Measurements from ENCODE around the gene SRSF11.

SRSF11 gene

DNA sequence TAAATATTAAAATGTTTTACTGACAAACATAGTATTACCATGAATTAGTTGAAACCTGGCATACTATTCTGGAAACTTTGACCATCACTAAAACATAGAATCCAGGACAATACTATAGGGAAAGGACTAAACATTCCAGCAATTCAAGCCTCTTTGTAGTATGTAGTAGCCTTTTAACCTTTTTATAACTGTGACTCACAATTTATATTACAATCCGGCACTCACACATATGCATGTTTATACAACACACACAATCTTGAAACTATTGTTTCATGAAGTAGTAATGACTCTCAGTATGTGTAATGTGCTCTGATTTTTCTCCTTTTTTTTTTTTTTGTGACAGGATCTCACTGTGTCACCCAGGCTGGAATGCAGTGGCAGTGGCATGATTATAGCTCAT lies 69.0 kb downstream of the SRSF11 start:
- Histone ChIP-seq H3K27me3 (ENCODE audit: control insufficient read depth, low read length) (no peaks in the 10 kb centered on the region), H3F3A (ENCODE audit: control insufficient read depth, insufficient read depth) (no peaks in the 10 kb centered on the region), H3K4me2 (ENCODE audit: low read length) (no peak overlapping the region), H3K4me3 (ENCODE audit: low read length) (no peak overlapping the region), H3K4me1 (ENCODE audit: control insufficient read depth, low read length) (no peaks in the 10 kb centered on the region), H3K36me3 (ENCODE audit: control insufficient read depth, low read length) (peaks cover 29% of the 10 kb centered on the region), H3K9me2 (replicated peaks; ENCODE audit: control insufficient read depth, low read length) (no peaks in the 10 kb centered on the region), H3K9me3 (ENCODE audit: control insufficient read depth, insufficient read depth, low read length) (no peaks in the 10 kb centered on the region), H4K20me1 (ENCODE audit: control insufficient read depth, insufficient read depth, low read depth, low read length) (no peaks in the 10 kb centered on the region), H3K79me2 (ENCODE audit: control insufficient read depth, low read length) (no peaks in the 10 kb centered on the region), H3K27ac (ENCODE audit: low read depth, low read length) (no peak overlapping the region)
- TF ChIP-seq, protein P1, sequence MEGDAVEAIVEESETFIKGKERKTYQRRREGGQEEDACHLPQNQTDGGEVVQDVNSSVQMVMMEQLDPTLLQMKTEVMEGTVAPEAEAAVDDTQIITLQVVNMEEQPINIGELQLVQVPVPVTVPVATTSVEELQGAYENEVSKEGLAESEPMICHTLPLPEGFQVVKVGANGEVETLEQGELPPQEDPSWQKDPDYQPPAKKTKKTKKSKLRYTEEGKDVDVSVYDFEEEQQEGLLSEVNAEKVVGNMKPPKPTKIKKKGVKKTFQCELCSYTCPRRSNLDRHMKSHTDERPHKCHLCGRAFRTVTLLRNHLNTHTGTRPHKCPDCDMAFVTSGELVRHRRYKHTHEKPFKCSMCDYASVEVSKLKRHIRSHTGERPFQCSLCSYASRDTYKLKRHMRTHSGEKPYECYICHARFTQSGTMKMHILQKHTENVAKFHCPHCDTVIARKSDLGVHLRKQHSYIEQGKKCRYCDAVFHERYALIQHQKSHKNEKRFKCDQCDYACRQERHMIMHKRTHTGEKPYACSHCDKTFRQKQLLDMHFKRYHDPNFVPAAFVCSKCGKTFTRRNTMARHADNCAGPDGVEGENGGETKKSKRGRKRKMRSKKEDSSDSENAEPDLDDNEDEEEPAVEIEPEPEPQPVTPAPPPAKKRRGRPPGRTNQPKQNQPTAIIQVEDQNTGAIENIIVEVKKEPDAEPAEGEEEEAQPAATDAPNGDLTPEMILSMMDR (IDR thresholded peaks at IDR 0.05; ENCODE audit: low read depth, low read length, poor library complexity, severe bottlenecking) = no peak
- TF ChIP-seq EZH2phosphoT487 (IDR thresholded peaks at IDR 0.05; ENCODE audit: borderline replicate concordance, low read length) = no peak

DNA sequence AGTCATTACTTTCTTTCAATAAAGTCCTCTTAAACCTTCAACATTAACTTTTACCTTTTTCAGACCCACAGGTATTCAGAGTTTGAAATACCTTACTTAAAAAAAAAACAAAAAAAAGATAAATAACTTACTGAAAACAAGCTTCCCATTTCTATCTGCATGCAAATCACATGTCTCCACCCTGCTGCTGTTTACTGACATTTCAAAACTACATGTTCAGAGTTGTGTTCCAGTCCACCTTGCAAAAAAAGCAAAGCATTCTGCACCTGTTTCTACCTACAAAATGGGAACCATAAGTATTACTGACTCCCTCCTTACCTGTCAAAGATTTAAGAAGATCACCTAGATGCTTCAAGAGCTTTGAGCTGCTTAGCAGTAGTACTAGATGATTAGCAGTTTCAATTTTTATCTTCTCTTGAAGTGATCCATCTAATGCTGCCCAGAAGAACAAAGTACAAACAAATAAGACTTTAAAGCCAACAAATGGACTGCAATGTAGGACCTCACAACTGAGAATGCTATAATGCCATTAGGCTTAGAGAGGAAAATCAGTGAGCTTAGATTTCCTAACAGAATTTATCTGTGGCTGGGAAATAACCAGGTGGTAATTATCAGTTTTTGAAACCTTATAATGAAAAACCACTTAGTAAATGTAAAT lies 72.1 kb downstream of the SRSF11 start:
- Histone ChIP-seq H3K9me3 (ENCODE audit: control insufficient read depth, insufficient read depth, low read length) (no peaks in the 10 kb centered on the region), H3K36me3 (ENCODE audit: control insufficient read depth, low read length) (peaks cover 37% of the 10 kb centered on the region), H4K20me1 (ENCODE audit: control insufficient read depth, insufficient read depth, low read depth, low read length) (no peaks in the 10 kb centered on the region), H3K27ac (ENCODE audit: low read depth, low read length) (no peak overlapping the region), H3K4me2 (ENCODE audit: low read length) (no peak overlapping the region), H3K79me2 (ENCODE audit: control insufficient read depth, low read length) (no peaks in the 10 kb centered on the region), H3K27me3 (ENCODE audit: control insufficient read depth, low read length) (no peaks in the 10 kb centered on the region), H3K4me3 (ENCODE audit: low read length) (no peak overlapping the region), H3K4me1 (ENCODE audit: control insufficient read depth, low read length) (no peaks in the 10 kb centered on the region), H3F3A (ENCODE audit: control insufficient read depth, insufficient read depth) (no peaks in the 10 kb centered on the region), H3K9me2 (replicated peaks; ENCODE audit: control insufficient read depth, low read length) (no peaks in the 10 kb centered on the region)
- no peak for TF ChIP-seq EZH2phosphoT487 (IDR thresholded peaks at IDR 0.05; ENCODE audit: borderline replicate concordance, low read length)
- TF ChIP-seq, protein P1 (IDR thresholded peaks at IDR 0.05; ENCODE audit: low read depth, low read length, poor library complexity, severe bottlenecking) = no peak

DNA sequence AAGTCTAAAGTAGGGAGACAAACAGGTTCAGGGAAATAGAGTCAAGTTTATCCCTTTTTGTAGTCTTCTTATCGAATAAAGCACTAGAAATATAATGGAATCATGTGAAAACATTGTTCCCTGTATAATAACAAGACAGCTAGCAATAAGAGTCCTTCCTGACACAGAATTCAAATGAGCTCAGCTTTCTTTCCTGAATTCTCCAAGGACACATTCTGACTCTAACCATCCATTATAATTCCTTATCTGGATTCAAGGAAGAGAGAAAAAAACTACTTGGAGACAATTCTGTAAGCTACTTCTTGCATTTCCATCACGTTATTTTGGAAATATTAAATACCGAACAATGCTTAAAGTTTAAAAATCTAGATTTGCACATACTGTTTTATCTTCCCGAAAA lies 74.6 kb downstream of the SRSF11 start:
- H3K36me3 ChIP-seq (ENCODE audit: control insufficient read depth, low read length) = peaks cover 37% of the 10 kb centered on the region
- H3K4me2 ChIP-seq (ENCODE audit: low read length) = no peak overlapping the region
- H3K27ac ChIP-seq (ENCODE audit: low read depth, low read length) = no peak overlapping the region
- H3F3A ChIP-seq (ENCODE audit: control insufficient read depth, insufficient read depth) = no peaks in the 10 kb centered on the region
- no peaks in the 10 kb centered on the region for H3K27me3 ChIP-seq (ENCODE audit: control insufficient read depth, low read length)
- H3K4me3 ChIP-seq (ENCODE audit: low read length) = no peak overlapping the region
- H3K79me2 ChIP-seq (ENCODE audit: control insufficient read depth, low read length) = no peaks in the 10 kb centered on the region
- H4K20me1 ChIP-seq (ENCODE audit: control insufficient read depth, insufficient read depth, low read depth, low read length) = no peaks in the 10 kb centered on the region
- H3K4me1 ChIP-seq (ENCODE audit: control insufficient read depth, low read length) = no peaks in the 10 kb centered on the region
- TF ChIP-seq, protein P1 (IDR thresholded peaks at IDR 0.05; ENCODE audit: low read depth, low read length, poor library complexity, severe bottlenecking) = no peak
- TF ChIP-seq EZH2phosphoT487 (IDR thresholded peaks at IDR 0.05; ENCODE audit: borderline replicate concordance, low read length) = no peak
- H3K9me2 ChIP-seq (replicated peaks; ENCODE audit: control insufficient read depth, low read length) = no peaks in the 10 kb centered on the region
- no peaks in the 10 kb centered on the region for H3K9me3 ChIP-seq (ENCODE audit: control insufficient read depth, insufficient read depth, low read length)

Data from DOHH2 (cell line).